Muscle of leg (tissue), 11 donors: ENCODE data around the gene OTOG. TPM values are rescaled to one million over a fixed set of nuclear protein-coding genes. Genes with fewer than 3 reads are reported as not detected.

Experiments
- DNase-seq: peaks from one replicate; pipeline ENCODE4 v3.0.0; 2013
- H3K27ac ChIP-seq: one replicate; pipeline ENCODE4 v1.5.1; 2013; ENCODE audit warnings: mild to moderate bottlenecking, low read length, control low read depth
- H3K27me3 ChIP-seq: one replicate; pipeline ENCODE4 v1.6.1; 2013; ENCODE audit warnings: low read length; ENCODE audit not compliant: control insufficient read depth, insufficient read depth
- H3K36me3 ChIP-seq: one replicate; pipeline ENCODE4 v1.6.1; 2013; ENCODE audit warnings: low read length; ENCODE audit not compliant: control insufficient read depth, insufficient read depth
- H3K4me1 ChIP-seq: one replicate; pipeline ENCODE4 v1.6.1; 2013; ENCODE audit warnings: low read length; ENCODE audit not compliant: control insufficient read depth, insufficient read depth
- H3K4me3 ChIP-seq: one replicate; pipeline ENCODE4 v1.5.1; 2013; ENCODE audit warnings: low read length, control low read depth
- H3K9me3 ChIP-seq: replicated peaks from 2 replicates; pipeline ENCODE4 v1.6.1; 2013; ENCODE audit warnings: low read depth, low read length; ENCODE audit not compliant: control insufficient read depth
- WGBS: methylation state at CpG from one replicate; pipeline ENCODE4 v1.1.5; 2013; ENCODE audit warnings: missing lambda C conversion rate; ENCODE audit not compliant: insufficient coverage; 5-methylcytosine and 5-hydroxymethylcytosine counted together
- polyA plus RNA-seq, 8 donors: library from polyadenylated mRNA; unstranded; fragments of 120-200 nt; gene quantifications; one replicate each; pipeline versions ENCODE4 v1.2.1 to v1.2.3, GENCODE V29; 2013; ENCODE audit warnings: inconsistent platforms in 1 of 8, low replicate concordance in 1 of 8; ENCODE audit not compliant: insufficient read length in 8 of 8, insufficient read depth in 1 of 8
- total RNA-seq: library from RNA; stranded (reverse); fragments of 120-200 nt; gene quantifications from one replicate; pipeline ENCODE4 v1.2.4, GENCODE V29; 2013

OTOG gene
- total and polyA plus RNA-seq, 9 donors: under 0.01 to 0.05 (median 0.04) TPM; not detected in 4

DNA sequence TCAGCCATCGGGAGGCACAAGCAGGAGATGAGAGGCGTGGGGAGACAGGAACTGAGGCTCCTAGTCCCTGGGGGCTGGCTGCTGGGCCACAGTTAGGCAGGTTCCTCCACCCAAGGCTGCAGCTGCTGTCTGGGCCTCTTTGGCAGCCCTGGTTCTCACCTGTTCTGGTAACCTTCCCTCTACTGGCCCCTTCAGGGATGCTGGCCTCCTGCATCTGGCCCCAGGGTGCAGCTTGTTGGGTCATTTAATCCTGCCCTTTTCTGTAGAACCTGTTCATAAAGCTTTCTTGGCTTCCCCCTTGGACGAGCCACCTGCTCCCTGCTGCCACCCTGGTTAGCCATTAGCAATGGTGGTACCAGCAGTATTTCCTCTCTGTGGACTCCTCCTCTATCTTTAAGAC lies 8.3 kb upstream of the OTOG start:
- H3K27ac ChIP-seq: no peak overlapping the region
- H3K36me3 ChIP-seq: no peaks in the 10 kb centered on the region
- WGBS: 41% methylated on average over 3 of the region's 3 CpGs
- H3K9me3 ChIP-seq: no peaks in the 10 kb centered on the region
- H3K27me3 ChIP-seq: peaks cover 22% of the 10 kb centered on the region
- H3K4me3 ChIP-seq: no peak overlapping the region
- H3K4me1 ChIP-seq: no peaks in the 10 kb centered on the region
- DNase-seq: no peak

DNA sequence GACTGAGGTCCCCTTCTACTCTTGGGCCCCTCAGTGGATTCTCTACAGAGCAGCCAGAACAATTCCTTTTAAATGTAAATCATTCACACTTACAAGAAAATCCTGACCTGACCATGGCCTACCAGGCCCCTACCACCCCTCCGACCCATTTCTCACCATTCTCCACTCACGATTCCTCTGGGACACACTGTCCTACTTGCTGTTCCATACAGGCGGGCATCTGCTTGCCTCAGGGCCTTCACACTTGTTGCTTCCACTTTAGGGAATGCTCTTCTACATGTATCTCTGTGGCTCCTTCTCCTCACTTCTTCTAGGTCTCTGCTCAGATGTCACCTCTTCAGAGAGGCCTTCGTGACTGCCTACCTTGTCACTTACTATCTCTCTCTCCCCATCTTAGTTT lies 6.3 kb upstream of the OTOG start:
- no peak for DNase-seq
- Histone ChIP-seq H3K9me3 (no peaks in the 10 kb centered on the region), H3K4me3 (no peak overlapping the region), H3K36me3 (no peaks in the 10 kb centered on the region), H3K27me3 (peaks cover 30% of the 10 kb centered on the region), H3K27ac (no peak overlapping the region), H3K4me1 (no peaks in the 10 kb centered on the region)
- WGBS: 73% methylated on average over 3 of the region's 4 CpGs

- Histone ChIP-seq H3K27me3 (peaks cover 31% of the 10 kb centered on the region), H3K4me1 (no peaks in the 10 kb centered on the region), H3K27ac (no peak overlapping the region), H3K36me3 (no peaks in the 10 kb centered on the region), H3K4me3 (no peak overlapping the region), H3K9me3 (no peaks in the 10 kb centered on the region)
- WGBS: 67% methylated on average over 1 of the region's 4 CpGs
- no peak for DNase-seq
These were observed 5.7 kb upstream of the OTOG start for GRCh38 chr11:17541330-17541885.

GRCh38 chr11:17542249-17542648 lies 4.8 kb upstream of the OTOG start:
- H3K27ac ChIP-seq: no peak overlapping the region
- no peak for DNase-seq
- WGBS: 59% methylated on average over 4 of the region's 4 CpGs
- H3K4me1 ChIP-seq: peaks cover 4% of the 10 kb centered on the region
- H3K27me3 ChIP-seq: peaks cover 38% of the 10 kb centered on the region
- H3K36me3 ChIP-seq: no peaks in the 10 kb centered on the region
- H3K4me3 ChIP-seq: no peak overlapping the region
- H3K9me3 ChIP-seq: no peaks in the 10 kb centered on the region

DNA sequence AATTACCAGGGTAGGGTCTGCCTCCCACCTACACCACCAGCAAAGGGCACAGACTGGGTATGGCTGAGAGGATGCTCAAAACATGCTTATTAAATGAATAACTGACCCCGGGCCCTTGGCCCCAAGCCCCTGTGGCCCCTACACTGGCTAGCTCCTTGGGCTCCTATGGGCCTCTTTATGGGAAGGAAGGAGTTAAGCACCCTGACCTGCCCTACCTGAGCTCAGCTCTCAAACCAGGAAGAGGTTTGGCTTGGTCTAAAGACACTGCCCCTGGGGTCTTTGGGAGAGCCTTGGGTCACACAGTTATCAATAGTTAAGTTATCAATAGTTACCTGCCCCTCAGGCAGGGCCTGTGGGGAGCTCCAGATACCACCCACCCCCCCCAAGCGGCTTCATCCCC lies 4.0 kb upstream of the OTOG start:
- H3K36me3 ChIP-seq: no peaks in the 10 kb centered on the region
- peaks cover 4% of the 10 kb centered on the region for H3K4me1 ChIP-seq
- H3K27me3 ChIP-seq: peaks cover 42% of the 10 kb centered on the region
- no peak overlapping the region for H3K4me3 ChIP-seq
- H3K27ac ChIP-seq: no peak overlapping the region
- no peak for DNase-seq
- no CpG with 5 or more reads among the region's 2 CpGs for WGBS
- H3K9me3 ChIP-seq: no peaks in the 10 kb centered on the region

DNA sequence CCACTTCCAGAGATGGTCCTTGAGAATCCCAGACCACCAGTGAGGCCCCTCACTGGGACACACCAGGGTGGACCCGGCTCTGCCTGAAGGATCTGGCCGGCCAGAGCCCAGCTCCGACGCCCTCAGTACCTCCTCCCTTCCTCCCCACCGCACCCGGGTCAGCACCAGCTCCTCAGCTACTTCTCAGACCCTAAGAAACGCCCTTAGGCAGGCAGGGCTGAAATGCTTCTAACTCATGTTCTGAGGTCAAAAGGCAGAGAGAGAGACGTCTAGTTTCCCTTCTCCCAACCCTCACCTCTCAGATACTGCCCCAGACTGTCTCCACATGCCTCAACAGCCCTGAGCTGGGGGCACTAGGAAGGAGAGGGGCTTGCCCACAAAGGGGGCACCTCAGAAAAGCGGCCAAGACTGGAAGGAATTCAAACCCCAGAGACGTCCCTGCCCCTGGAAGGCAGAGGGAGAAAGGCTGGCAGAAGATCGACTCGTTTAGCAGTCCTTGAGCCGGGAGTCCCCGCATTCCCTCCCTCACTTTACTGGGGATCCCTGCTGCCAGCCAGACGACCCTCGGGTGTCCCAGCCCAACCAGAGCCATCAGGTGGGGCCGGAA lies 3.4 kb upstream of the OTOG start:
- Histone ChIP-seq H3K36me3 (no peaks in the 10 kb centered on the region), H3K27ac (no peak overlapping the region), H3K27me3 (peaks cover 41% of the 10 kb centered on the region), H3K4me1 (peaks cover 4% of the 10 kb centered on the region), H3K4me3 (no peak overlapping the region), H3K9me3 (no peaks in the 10 kb centered on the region)
- no peak for DNase-seq
- 28% methylated on average over 13 of the region's 17 CpGs for WGBS

- H3K27me3 ChIP-seq: peaks cover 44% of the 10 kb centered on the region
- no peaks in the 10 kb centered on the region for H3K9me3 ChIP-seq
- WGBS: 3% methylated on average over 31 of the region's 32 CpGs
- H3K27ac ChIP-seq: no peak within 1 kb of the TSS
- H3K36me3 ChIP-seq: no peaks in the 10 kb centered on the region
- no peak within 1 kb of the TSS for H3K4me3 ChIP-seq
- no peak for DNase-seq
- H3K4me1 ChIP-seq: peaks cover 4% of the 10 kb centered on the region
These were observed 2.9 kb upstream of the OTOG start, which contains the start of gene USH1C for GRCh38 chr11:17544181-17544622. Gene USH1C, minus strand, starts transcription at chr11:17544416. Its CDS starts 109 bp downstream, at chr11:17544307.

DNA sequence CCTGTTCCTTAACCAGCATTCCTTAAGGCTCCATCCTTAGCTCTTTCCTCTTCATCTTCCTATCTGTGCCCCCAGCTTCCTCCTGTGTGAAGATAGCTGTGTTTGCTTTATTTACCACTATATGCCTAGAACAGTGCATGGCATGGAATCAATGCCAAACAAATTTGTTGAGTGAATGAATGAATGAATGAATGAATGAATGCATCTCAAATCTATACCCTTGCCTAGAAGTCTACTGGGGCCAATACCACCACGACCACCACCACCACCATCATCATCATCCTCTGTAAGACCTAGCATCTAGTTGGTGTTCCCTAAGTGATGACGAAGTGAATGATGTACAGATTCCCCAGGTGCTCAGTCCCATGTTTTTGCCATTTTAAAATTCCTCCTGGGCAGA lies 819 bp upstream of the OTOG start:
- peaks cover 4% of the 10 kb centered on the region for H3K4me1 ChIP-seq
- no peak for DNase-seq
- H3K4me3 ChIP-seq: no peak overlapping the region
- H3K9me3 ChIP-seq: no peaks in the 10 kb centered on the region
- WGBS: no CpG with 5 or more reads among the region's 2 CpGs
- H3K27ac ChIP-seq: no peak overlapping the region
- no peaks in the 10 kb centered on the region for H3K36me3 ChIP-seq
- peaks cover 48% of the 10 kb centered on the region for H3K27me3 ChIP-seq

- no peak for DNase-seq
- Histone ChIP-seq H3K4me3 (no peak overlapping the region), H3K4me1 (peaks cover 4% of the 10 kb centered on the region), H3K36me3 (no peaks in the 10 kb centered on the region), H3K27me3 (peaks cover 43% of the 10 kb centered on the region), H3K9me3 (no peaks in the 10 kb centered on the region), H3K27ac (no peak overlapping the region)
- WGBS: 31% methylated on average over 2 of the region's 9 CpGs
These were observed 873 bp downstream of the OTOG start for GRCh38 chr11:17547932-17548331.

GRCh38 chr11:17548444-17548843 lies 1.4 kb downstream of the OTOG start:
- no peaks in the 10 kb centered on the region for H3K9me3 ChIP-seq
- no peak overlapping the region for H3K27ac ChIP-seq
- no peaks in the 10 kb centered on the region for H3K36me3 ChIP-seq
- no peak for DNase-seq
- WGBS: 80% methylated on average over 3 of the region's 6 CpGs
- no peak overlapping the region for H3K4me3 ChIP-seq
- H3K27me3 ChIP-seq: peaks cover 38% of the 10 kb centered on the region
- H3K4me1 ChIP-seq: peaks cover 4% of the 10 kb centered on the region
